Left lung (tissue), 10 donors: ENCODE measurements around the gene ROPN1B. TPM values are rescaled to one million over a fixed set of nuclear protein-coding genes. Genes with fewer than 3 reads are reported as not detected.
"Not testable (repeated sequence)": the region's sequence is repeated elsewhere in the genome, so short reads cannot be mapped to it uniquely, and the experiment has no call there.

Experiments used
- ATAC-seq: fragments of 200-7000 bp; cut with Tn5 transposase; one replicate; pipeline ENCODE4 v1.9.1; 2020; ENCODE audit warnings: moderate library complexity
- DNase-seq, 4 donors: peaks; one replicate each; pipeline ENCODE4 v3.0.0-alpha.2; 2013 to 2020
- H3K27ac ChIP-seq, 2 donors: fragments of 200-600 bp; sonication (generic) in 1 of 2; one replicate each; pipeline versions ENCODE4 v1.5.0 to v1.8.0; 2020 to 2021
- H3K27me3 ChIP-seq, 2 donors: fragments of 200-600 bp; sonication (generic) in 1 of 2; one replicate each; pipeline versions ENCODE4 v1.5.0 to v1.8.0; 2020 to 2021
- H3K36me3 ChIP-seq, 2 donors: fragments of 200-600 bp; sonication (generic) in 1 of 2; one replicate each; pipeline versions ENCODE4 v1.5.0 to v1.8.0; 2020 to 2021
- H3K4me1 ChIP-seq, 2 donors: fragments of 200-600 bp; one replicate each; pipeline ENCODE4 v1.8.0; 2021
- H3K4me3 ChIP-seq, 2 donors: fragments of 200-600 bp; sonication (generic) in 1 of 2; one replicate each; pipeline versions ENCODE4 v1.5.0 to v1.8.0; 2020 to 2021; ENCODE audit warnings: mild to moderate bottlenecking in 1 of 2
- H3K9me3 ChIP-seq, 2 donors: fragments of 200-600 bp; sonication (generic) in 1 of 2; one replicate each; pipeline versions ENCODE4 v1.5.0 to v1.8.0; 2020 to 2021
- CTCF ChIP-seq, 2 donors: fragments of 200-600 bp; sonication (generic) in 1 of 2; IDR thresholded peaks; one replicate each; pipeline versions ENCODE4 v1.5.0 to v1.8.0; 2021; ENCODE audit warnings: antibody characterized with exemption in 2 of 2
- intact Hi-C, 2 donors: fragments of 100-400 bp; cut with DNase I; formaldehyde crosslinking; loops; one replicate each; pipeline versions ENCODE4 v1.11.2 to v1.14.2; 2022
- polyA plus RNA-seq, 6 donors: library from polyadenylated mRNA; unstranded; fragments of 120-200 nt; gene quantifications; one replicate each; pipeline ENCODE4 v1.2.1, GENCODE V29; 2013; ENCODE audit not compliant: insufficient read length in 6 of 6
- total RNA-seq, 2 donors: library from RNA; stranded (reverse); fragmentation: NEBNext Ultra II Directional; extraction: Animal tissue kit (Norgen Biotek cat#: 25700); gene quantifications; one replicate each; pipeline ENCODE4 v1.2.1, GENCODE V29; 2021
- donor health status: DM: no; HTN: yes; CAD: no.
- donor health status: DM: no; HTN: no; CAD: no.

Gene ROPN1B
- total and polyA plus RNA-seq, 8 donors, result 0.29 to 1.9 (median 0.94) TPM

DNA sequence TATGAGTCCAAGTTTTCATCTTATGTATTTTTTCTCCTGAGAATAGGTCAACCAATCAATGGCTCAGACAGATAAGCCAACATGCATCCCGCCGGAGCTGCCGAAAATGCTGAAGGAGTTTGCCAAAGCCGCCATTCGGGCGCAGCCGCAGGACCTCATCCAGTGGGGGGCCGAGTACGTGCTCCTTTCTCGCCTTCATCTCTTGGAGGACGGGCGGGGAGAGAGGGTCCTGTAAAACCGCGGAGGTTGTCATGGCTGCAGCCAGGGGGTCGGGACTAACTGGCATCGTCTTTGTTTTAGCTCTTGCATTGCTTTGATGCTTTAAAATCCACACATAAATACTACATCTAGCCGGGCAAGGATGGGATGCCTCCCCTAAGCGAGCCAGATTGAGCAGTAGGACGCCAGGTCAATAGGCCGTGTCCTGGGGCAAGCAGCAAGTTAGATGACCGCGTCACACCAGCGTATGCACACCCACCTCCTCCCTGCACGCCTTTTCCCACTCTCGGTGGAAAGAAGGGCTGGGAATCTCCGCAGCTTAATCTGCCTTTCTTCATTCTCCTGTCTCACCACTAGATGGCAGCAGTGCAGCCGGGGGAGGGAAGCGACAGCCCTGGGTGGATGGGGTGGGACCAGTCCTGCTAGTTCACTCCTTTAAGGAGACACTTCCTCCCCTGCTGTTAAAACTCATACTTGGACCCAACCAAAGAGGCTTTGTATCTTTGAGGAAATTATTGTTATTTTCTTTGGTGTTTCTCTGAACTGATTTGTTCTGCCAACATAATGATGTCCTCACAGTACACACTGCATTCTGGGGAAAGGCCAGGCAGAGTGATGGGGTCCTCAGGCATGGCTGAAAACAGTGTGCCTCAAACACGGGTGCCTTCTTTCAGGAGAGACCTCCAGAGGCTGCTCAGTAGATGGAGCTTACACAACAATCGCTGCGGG is 3.3 kb downstream of the ROPN1B start:
- H3K4me1 ChIP-seq, H3K27ac ChIP-seq, H3K36me3 ChIP-seq, intact Hi-C loops, H3K9me3 ChIP-seq: not testable (repeated sequence)
- TF ChIP-seq CTCF (IDR thresholded peaks at IDR 0.05), result peak; percentile 57 to 79
- ATAC-seq (peak; percentile 90), DNase-seq (peak in 3 of 4 donors; percentile 32 to 65 (median 34))
- Histone ChIP-seq H3K27me3 (peaks cover 19 to 39% of the 10 kb centered on the region in 2 donors), H3K4me3 (peak overlapping the region in 1 of 2 donors; percentile 3)

GRCh38 chr3:125975245-125976002 is 6.4 kb downstream of the ROPN1B start:
- DNase-seq, H3K27ac ChIP-seq, H3K4me3 ChIP-seq, intact Hi-C loops, H3K9me3 ChIP-seq, H3K4me1 ChIP-seq, H3K36me3 ChIP-seq, ATAC-seq: not testable (repeated sequence)
- H3K27me3 ChIP-seq, result peaks cover 15 to 20% of the 10 kb centered on the region in 2 donors

GRCh38 chr3:125976003-125976390 is 7.0 kb downstream of the ROPN1B start:
- H3K27ac ChIP-seq, H3K4me3 ChIP-seq, DNase-seq, H3K4me1 ChIP-seq, H3K9me3 ChIP-seq, intact Hi-C loops, H3K36me3 ChIP-seq, ATAC-seq: not testable (repeated sequence)
- H3K27me3 ChIP-seq, result peaks cover 12 to 14% of the 10 kb centered on the region in 2 donors

DNA sequence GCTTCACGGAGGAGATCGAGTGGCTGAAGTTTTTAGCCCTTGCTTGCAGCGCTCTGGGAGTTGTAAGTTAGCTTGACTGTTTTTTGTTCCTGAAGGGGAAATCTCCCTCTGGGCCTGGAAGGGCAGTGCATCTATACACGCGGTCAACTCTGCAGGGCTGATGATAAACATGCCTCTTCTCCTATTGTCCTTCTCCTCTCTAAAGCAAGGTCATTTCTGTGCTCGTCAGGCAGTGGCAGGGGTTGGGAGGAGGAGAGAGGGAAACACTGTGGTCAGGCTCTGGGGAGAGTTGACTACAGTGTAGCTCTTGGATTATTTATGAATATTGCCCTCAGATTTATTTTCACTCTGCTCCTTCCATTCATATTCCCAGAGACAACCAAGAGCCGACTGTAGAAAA is 8.1 kb downstream of the ROPN1B start:
- H3K27ac ChIP-seq, DNase-seq, H3K4me1 ChIP-seq, H3K27me3 ChIP-seq, ATAC-seq, H3K4me3 ChIP-seq, H3K36me3 ChIP-seq, H3K9me3 ChIP-seq, intact Hi-C loops: not testable (repeated sequence)

DNA sequence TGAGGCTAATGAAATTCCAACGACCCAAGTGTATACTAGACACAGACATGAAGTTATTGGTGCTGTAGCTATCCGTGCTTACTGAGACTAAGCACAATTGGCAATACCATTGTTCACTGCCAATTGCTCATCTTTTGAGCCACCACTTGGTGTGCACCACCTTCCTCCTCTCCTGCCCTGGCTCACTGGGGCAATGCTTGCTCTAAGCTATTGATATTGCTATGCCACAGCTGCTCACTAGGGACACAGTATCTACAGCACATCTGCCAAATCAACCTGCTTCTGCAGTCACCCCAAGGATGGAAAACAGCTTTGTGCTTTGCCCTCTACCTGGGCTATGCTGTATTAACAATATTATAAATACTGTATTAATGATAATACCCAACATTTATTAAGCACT is 16.0 kb downstream of the ROPN1B start:
- DNase-seq, intact Hi-C loops, H3K9me3 ChIP-seq, H3K36me3 ChIP-seq, H3K27me3 ChIP-seq, H3K4me1 ChIP-seq, ATAC-seq, H3K27ac ChIP-seq, H3K4me3 ChIP-seq: not testable (repeated sequence)

DNA sequence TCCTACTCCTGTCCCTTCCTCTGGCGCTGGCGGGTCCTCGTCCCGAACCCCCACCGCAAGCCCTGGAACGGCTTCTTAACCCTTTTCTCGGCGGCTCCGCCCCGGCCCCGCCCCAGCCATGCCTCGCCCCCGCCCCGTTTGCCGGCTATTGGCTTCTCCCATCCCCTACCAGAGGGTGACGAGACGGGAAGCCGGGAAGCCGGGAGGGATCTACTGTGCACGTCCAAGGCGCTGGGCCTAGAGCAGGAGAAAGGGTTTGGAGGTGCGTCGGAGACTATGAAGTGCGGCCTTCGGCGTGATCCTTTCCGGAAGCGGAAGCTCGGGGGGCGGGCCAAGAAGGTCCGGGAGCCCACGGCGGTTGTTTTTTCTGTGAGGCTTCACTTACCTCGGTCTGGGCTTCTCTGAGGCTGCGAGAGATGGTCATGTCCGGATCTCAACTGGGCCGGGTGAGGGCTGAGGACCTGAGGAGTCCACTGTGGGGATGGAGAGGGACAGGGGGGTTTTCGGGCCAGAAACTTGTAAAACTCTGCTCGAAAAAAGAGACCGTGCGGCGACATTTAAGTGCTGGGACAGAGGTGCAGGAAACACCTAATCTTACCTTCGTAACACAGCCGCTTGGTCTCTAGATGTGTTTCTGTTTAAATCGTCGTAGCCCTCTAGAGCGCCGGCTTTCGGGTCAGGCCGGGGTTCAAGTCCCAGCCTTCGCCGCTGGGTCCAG is 21.4 kb downstream of the ROPN1B start:
- Histone ChIP-seq H3K4me1 (peaks cover 0 to 8% of the 10 kb centered on the region in 2 donors), H3K27me3 (peaks cover 0 to 9% of the 10 kb centered on the region in 2 donors), H3K36me3 (no peaks in the 10 kb centered on the region), H3K27ac (peak overlapping the region; percentile 17 to 60), H3K9me3 (no peaks in the 10 kb centered on the region), H3K4me3 (peak overlapping the region; percentile 40 to 54)
- DNase-seq, result peak; percentile 77 to 93 (median 84)
- ATAC-seq, result peak; percentile 98
- no peak for TF ChIP-seq CTCF (IDR thresholded peaks at IDR 0.05)
- intact Hi-C loops, result no loop called here

DNA sequence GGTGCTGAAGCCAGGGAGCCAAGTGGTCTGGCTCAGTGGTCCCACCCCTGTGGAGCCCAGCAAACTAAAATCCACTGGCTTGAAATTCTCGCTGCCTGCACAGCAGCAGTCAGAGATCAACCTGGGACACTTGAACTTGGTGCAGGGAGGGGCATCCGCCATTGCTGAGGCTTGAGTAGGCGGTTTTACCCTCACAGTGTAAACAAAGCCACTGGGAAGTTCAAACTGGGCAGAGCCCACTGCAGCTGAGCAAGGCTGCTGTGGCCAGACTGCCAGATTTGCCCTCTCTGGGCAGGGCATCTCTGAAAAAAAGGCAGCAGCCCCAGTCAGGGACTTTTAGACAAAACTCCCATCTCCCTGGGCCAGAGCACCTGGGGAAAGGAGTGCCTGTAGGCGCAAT is 27.8 kb downstream of the ROPN1B start:
- peak; percentile 22 for ATAC-seq

More for the DNA sequence above, 27.8 kb downstream of the ROPN1B start:
- H3K27ac ChIP-seq, H3K4me3 ChIP-seq, DNase-seq, H3K36me3 ChIP-seq, H3K27me3 ChIP-seq, H3K4me1 ChIP-seq, intact Hi-C loops: not testable (repeated sequence)
- peaks cover 0 to 32% of the 10 kb centered on the region in 2 donors for H3K9me3 ChIP-seq
